ENCODE measurements around the gene ATF3. TPM values are rescaled to one million over a fixed set of nuclear protein-coding genes. Genes with fewer than 3 reads are reported as not detected.

The ATF3 gene
- total RNA-seq, 2 experiments from 2014 or later = 35.4 to 41.3 TPM

DNA sequence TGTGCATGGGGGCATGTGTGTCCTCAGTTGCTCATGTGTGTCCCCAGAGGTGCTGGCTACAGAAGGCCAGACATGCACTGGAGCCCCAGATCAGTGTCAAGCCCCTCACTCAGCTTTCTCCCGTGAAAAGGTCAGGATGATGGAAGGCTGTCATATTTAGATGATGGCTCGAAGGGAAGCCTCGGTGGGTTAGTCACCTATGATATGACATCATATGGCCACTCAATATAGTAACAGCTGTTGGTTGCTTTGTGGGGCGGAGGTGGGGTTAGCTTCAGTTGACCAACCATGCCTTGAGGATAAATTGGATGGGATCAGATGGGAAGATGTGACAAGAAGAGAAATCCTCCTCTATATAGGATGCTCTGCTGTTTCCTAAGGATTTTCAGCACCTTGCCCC, 43.5 kb upstream of the ATF3 start:
- TF ChIP-seq, protein P1, sequence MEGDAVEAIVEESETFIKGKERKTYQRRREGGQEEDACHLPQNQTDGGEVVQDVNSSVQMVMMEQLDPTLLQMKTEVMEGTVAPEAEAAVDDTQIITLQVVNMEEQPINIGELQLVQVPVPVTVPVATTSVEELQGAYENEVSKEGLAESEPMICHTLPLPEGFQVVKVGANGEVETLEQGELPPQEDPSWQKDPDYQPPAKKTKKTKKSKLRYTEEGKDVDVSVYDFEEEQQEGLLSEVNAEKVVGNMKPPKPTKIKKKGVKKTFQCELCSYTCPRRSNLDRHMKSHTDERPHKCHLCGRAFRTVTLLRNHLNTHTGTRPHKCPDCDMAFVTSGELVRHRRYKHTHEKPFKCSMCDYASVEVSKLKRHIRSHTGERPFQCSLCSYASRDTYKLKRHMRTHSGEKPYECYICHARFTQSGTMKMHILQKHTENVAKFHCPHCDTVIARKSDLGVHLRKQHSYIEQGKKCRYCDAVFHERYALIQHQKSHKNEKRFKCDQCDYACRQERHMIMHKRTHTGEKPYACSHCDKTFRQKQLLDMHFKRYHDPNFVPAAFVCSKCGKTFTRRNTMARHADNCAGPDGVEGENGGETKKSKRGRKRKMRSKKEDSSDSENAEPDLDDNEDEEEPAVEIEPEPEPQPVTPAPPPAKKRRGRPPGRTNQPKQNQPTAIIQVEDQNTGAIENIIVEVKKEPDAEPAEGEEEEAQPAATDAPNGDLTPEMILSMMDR (IDR thresholded peaks at IDR 0.05) = no peak
- no peak overlapping the region for H3K4me3 Mint-ChIP-seq
- peak overlapping the region; percentile 22 for H3K27ac Mint-ChIP-seq
- no peaks in the 10 kb centered on the region for H3K36me3 Mint-ChIP-seq (ENCODE audit: low read depth)
- DNase-seq = no peak
- intact Hi-C loops (cut with micrococcal nuclease) = no loop called here
- peaks cover 39% of the 10 kb centered on the region for H3K4me1 Mint-ChIP-seq (ENCODE audit: low read depth)
- H3K27me3 Mint-ChIP-seq = no peaks in the 10 kb centered on the region
- ChIA-PET POLR2A (interaction anchor here (1.1 kb wide), 1 partner anchor 43 kb away, joined by 3 read pairs; the partner anchor contains the start of gene ATF3), CTCF (interaction anchor here (3.4 kb wide), 1 partner anchor 109 kb away, joined by 12 read pairs; no protein-coding TSS in a partner anchor)
- ATAC-seq = no peak
- peaks cover 4% of the 10 kb centered on the region for H3K9me3 Mint-ChIP-seq

DNA sequence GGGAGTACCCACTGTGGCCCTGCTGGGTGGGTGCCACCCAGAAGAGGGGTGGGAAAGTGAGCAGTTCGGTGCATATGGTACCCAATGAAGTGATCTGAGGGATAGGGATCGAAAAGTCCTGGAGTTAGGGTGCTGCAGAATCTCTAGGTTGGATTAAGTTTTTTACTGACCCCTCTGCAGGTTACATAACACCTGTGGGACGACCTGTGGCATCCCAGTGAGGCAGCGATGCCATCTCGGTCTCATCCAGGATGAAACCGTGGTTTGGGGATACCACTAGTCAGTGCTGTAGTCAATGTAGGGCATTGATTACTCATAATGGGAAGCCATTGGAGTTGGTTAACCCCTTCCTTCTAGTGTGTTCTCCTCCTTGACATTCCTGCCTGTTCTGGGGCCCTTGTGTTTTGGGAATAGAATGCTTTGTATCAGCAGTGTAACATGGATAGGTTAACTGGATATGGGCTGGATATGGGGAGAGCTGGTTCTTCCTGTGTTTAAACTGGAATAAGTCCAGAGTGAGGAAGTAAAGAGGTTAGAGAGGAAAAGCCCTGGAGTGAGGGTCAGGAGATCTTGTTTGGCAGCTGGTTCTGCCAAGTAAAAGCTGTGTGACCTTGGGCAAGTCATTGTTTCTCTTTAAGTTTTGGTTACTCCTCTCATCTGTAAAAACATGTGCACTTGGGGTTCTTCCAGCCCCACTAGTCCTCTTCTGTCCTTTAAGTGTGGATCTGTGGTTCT, 42.8 kb upstream of the ATF3 start:
- H3K4me1 Mint-ChIP-seq (ENCODE audit: low read depth) = peaks cover 39% of the 10 kb centered on the region
- H3K27ac Mint-ChIP-seq = peak overlapping the region; percentile 97
- intact Hi-C loops (cut with micrococcal nuclease) = loop anchor here (2.0 kb wide), 2 partner anchors 31 to 43 kb away; partner anchors contain the start of gene ATF3
- no peak for DNase-seq
- H3K4me3 Mint-ChIP-seq = peak overlapping the region; percentile 86
- no peaks in the 10 kb centered on the region for H3K36me3 Mint-ChIP-seq (ENCODE audit: low read depth)
- CTCF ChIA-PET = interaction anchor here (2.4 to 3.4 kb wide), 3 partner anchors 7 to 110 kb away, joined by 11 to 17 read pairs (median 12); no protein-coding TSS in a partner anchor
- no peaks in the 10 kb centered on the region for H3K27me3 Mint-ChIP-seq
- TF ChIP-seq, protein P1 (IDR thresholded peaks at IDR 0.05) = no peak
- ATAC-seq = no peak
- peaks cover 4% of the 10 kb centered on the region for H3K9me3 Mint-ChIP-seq
- POLR2A ChIA-PET = interaction anchor here (1.1 to 3.1 kb wide), 3 partner anchors 31 to 43 kb away, joined by 3 to 19 read pairs (median 4); partner anchors contain the start of gene ATF3

DNA sequence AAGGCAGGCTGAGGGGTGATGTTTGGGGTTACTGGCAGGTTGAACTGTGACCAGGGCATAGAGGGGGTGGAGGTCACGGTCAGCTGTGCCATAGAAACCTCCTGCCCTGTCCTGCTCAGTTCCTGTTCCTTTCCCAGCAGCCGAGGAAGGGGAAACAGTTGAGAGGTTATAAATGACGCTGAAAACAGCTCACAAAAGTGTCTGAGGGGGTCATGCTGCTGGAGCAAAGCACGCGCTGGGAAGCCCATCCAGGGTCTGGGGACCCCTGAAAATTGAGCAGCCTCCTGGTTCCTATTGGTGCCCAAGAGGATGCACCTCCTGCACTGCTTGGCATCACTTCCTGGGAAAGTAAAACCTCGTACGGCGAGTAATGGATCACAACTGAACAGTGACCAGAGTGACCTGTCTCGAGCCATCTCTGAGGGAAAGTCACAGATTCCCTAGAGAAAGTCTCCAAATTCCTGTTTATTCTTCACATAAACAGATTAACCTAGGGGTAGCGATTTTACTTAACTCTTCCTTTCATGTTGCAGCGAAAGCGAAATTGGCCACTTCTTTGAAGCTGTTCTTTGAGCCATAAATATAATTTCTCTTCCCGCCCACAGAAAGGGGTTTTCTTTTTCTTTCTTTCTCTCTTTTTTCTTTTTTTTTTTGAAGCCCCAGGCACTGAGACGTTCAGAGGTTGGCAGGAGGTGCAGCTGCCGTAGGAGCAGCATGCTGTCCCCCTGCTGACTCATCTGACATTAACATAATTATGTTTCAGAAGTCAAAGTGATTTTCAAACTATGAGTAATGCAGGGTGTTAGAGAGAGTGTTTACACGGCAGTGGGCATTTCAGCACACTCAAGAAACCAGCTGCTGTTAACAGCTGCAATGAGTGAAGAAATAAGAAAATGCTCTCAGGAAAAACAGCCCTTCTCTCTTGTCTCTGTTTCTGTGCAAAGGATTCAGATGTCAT, 41.8 kb upstream of the ATF3 start:
- Mint-ChIP-seq H3K4me3 (peak overlapping the region; percentile 86), H3K27ac (peak overlapping the region; percentile 97), H3K9me3 (peaks cover 4% of the 10 kb centered on the region), H3K4me1 (ENCODE audit: low read depth) (peaks cover 39% of the 10 kb centered on the region), H3K27me3 (no peaks in the 10 kb centered on the region), H3K36me3 (ENCODE audit: low read depth) (no peaks in the 10 kb centered on the region)
- ChIA-PET CTCF (interaction anchor here (1.1 to 3.4 kb wide), 8 partner anchors 8 to 111 kb away, joined by 3 to 17 read pairs (median 7); no protein-coding TSS in a partner anchor), POLR2A (interaction anchor here (1.2 to 3.1 kb wide), 6 partner anchors 9 to 43 kb away, joined by 3 to 19 read pairs (median 6); partner anchors contain the start of gene ATF3)
- ATAC-seq = peak; percentile 98
- TF ChIP-seq, protein P1 (IDR thresholded peaks at IDR 0.05) = no peak
- intact Hi-C loops (cut with micrococcal nuclease) = loop anchor here (2.0 kb wide), 2 partner anchors 30 to 42 kb away; partner anchors contain the start of gene ATF3
- DNase-seq = peak; percentile 82

DNA sequence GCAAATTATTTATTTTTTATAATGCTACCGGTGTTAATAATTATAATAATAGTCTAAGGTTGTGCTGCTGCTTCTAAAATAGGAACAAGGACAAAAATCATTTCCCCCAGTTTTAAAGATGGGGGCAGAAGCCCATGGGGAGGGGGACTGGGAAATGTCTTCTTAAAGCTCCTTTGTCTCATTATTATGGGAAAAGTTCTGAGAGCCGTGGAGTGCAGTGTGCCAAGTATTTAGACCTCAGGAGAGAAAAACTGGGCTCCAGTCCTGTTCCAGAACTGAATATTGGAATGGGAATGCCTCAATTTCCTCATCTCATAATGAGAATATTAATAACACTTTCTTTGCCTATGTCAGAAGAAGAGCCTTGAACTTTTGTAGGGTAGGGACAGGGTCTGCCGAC, 40.9 kb upstream of the ATF3 start:
- TF ChIP-seq, protein P1 (IDR thresholded peaks at IDR 0.05) = no peak
- Mint-ChIP-seq H3K27ac (no peak overlapping the region), H3K9me3 (peaks cover 4% of the 10 kb centered on the region), H3K27me3 (no peaks in the 10 kb centered on the region), H3K4me3 (peak overlapping the region; percentile 86), H3K4me1 (ENCODE audit: low read depth) (peaks cover 39% of the 10 kb centered on the region), H3K36me3 (ENCODE audit: low read depth) (no peaks in the 10 kb centered on the region)
- ChIA-PET CTCF (interaction anchor here (0.9 to 3.4 kb wide), 9 partner anchors 9 to 112 kb away, joined by 3 to 17 read pairs (median 6); no protein-coding TSS in a partner anchor), POLR2A (interaction anchor here (0.6 to 3.1 kb wide), 7 partner anchors 9 to 42 kb away, joined by 3 to 19 read pairs (median 6); partner anchors contain the start of gene ATF3)
- DNase-seq = no peak
- ATAC-seq = no peak
- intact Hi-C loops (cut with micrococcal nuclease) = loop anchor here (2.0 kb wide), 2 partner anchors 29 to 41 kb away; partner anchors contain the start of gene ATF3

Data from activated CD8-positive, alpha-beta T cell treated with anti-CD3 and anti-CD28 coated beads for 36 hours (primary cell).